ENCODE measurements around the gene ADAMTSL2.
"Not testable (repeated sequence)": the region's sequence is repeated elsewhere in the genome, so short reads cannot be mapped to it uniquely, and the experiment has no call there.

ADAMTSL2 gene

GRCh38 chr9:133560944-133561343 is 26.4 kb downstream of the ADAMTSL2 start:
- no peak for DNase-seq

- no peak for DNase-seq
These were observed 27.6 kb downstream of the ADAMTSL2 start for GRCh38 chr9:133561976-133562554.

- DNase-seq: no peak
These were observed 28.2 kb downstream of the ADAMTSL2 start for GRCh38 chr9:133562611-133563290.

GRCh38 chr9:133563291-133563796 is 28.8 kb downstream of the ADAMTSL2 start:
- peak; percentile 57 for DNase-seq

GRCh38 chr9:133563814-133564213 is 29.3 kb downstream of the ADAMTSL2 start:
- not testable (repeated sequence) for DNase-seq

GRCh38 chr9:133564451-133565116 is 30.1 kb downstream of the ADAMTSL2 start:
- no peak for DNase-seq

GRCh38 chr9:133566382-133566781 is 31.9 kb downstream of the ADAMTSL2 start:
- no peak for DNase-seq

- DNase-seq: no peak
These were observed 32.3 kb downstream of the ADAMTSL2 start for GRCh38 chr9:133566817-133567216.

- no peak for DNase-seq
These were observed 33.7 kb downstream of the ADAMTSL2 start for GRCh38 chr9:133568186-133568585.

GRCh38 chr9:133569121-133569785 is 34.7 kb downstream of the ADAMTSL2 start:
- DNase-seq: no peak

- no peak for DNase-seq
These were observed 35.6 kb downstream of the ADAMTSL2 start for GRCh38 chr9:133569891-133570690.

GRCh38 chr9:133570691-133571080 is 36.2 kb downstream of the ADAMTSL2 start:
- DNase-seq: no peak

- DNase-seq: no peak
These were observed 36.9 kb downstream of the ADAMTSL2 start for GRCh38 chr9:133571391-133571890.

GRCh38 chr9:133571896-133572595 is 37.5 kb downstream of the ADAMTSL2 start:
- no peak for DNase-seq

- peak; percentile 80 for DNase-seq
These were observed 38.4 kb downstream of the ADAMTSL2 start for GRCh38 chr9:133572821-133573361.

- DNase-seq: no peak
These were observed 39.4 kb downstream of the ADAMTSL2 start for GRCh38 chr9:133573791-133574515.

- no peak for DNase-seq
These were observed 40.3 kb downstream of the ADAMTSL2 start for GRCh38 chr9:133574771-133575170.

GRCh38 chr9:133575186-133576030 is 40.9 kb downstream of the ADAMTSL2 start:
- DNase-seq: no peak

GRCh38 chr9:133576031-133576874 is 41.7 kb downstream of the ADAMTSL2 start:
- DNase-seq: no peak

All from femur (tissue), 1 donor.